ENCODE results near the gene SNRPA. TPM values are rescaled to one million over a fixed set of nuclear protein-coding genes. Genes with fewer than 3 reads are reported as not detected.
"Not testable (repeated sequence)": the region's sequence is repeated elsewhere in the genome, so short reads cannot be mapped to it uniquely, and the experiment has no call there.

SNRPA gene
- total RNA-seq, 2 donors from 2014 or later, result 171 to 175 TPM

GRCh38 chr19:40716482-40717324, 34.3 kb upstream of the SNRPA start, which contains the start of the genes COQ8B and ITPKC:
COQ8B (minus strand) TSS chr19:40716886; CDS start chr19:40714632, 2,254 bp downstream.
ITPKC (plus strand) TSS chr19:40717112; CDS start chr19:40717136, 24 bp downstream.
- H3K27me3 Mint-ChIP-seq, result no peaks in the 10 kb centered on the region
- peak within 1 kb of the TSS; percentile 97 for H3K27ac Mint-ChIP-seq
- peak within 1 kb of the TSS; percentile 89 for H3K4me3 Mint-ChIP-seq
- H3K4me1 Mint-ChIP-seq, result peaks cover 31% of the 10 kb centered on the region
- H3K9me3 Mint-ChIP-seq, result no peaks in the 10 kb centered on the region
- H3K36me3 Mint-ChIP-seq (ENCODE audit: low read depth), result peaks cover 55% of the 10 kb centered on the region
- peak; percentile 76 for ATAC-seq (replicated peaks)

GRCh38 chr19:40717325-40717879, 33.6 kb upstream of the SNRPA start:
- Mint-ChIP-seq H3K4me1 (peaks cover 36% of the 10 kb centered on the region), H3K36me3 (ENCODE audit: low read depth) (peaks cover 61% of the 10 kb centered on the region), H3K4me3 (peak overlapping the region; percentile 89), H3K27ac (peak overlapping the region; percentile 95), H3K9me3 (no peaks in the 10 kb centered on the region), H3K27me3 (no peaks in the 10 kb centered on the region)
- no peak for ATAC-seq (replicated peaks)

GRCh38 chr19:40717880-40718773, 32.9 kb upstream of the SNRPA start:
- Mint-ChIP-seq H3K9me3 (no peaks in the 10 kb centered on the region), H3K27me3 (no peaks in the 10 kb centered on the region), H3K4me3 (peak overlapping the region; percentile 89), H3K4me1 (peaks cover 38% of the 10 kb centered on the region), H3K36me3 (ENCODE audit: low read depth) (peaks cover 59% of the 10 kb centered on the region), H3K27ac (peak overlapping the region; percentile 95)
- ATAC-seq (replicated peaks), result no peak

- H3K4me1 Mint-ChIP-seq, result peaks cover 39% of the 10 kb centered on the region
- H3K4me3 Mint-ChIP-seq, result peak overlapping the region; percentile 89
- no peaks in the 10 kb centered on the region for H3K27me3 Mint-ChIP-seq
- H3K9me3 Mint-ChIP-seq, result no peaks in the 10 kb centered on the region
- H3K27ac Mint-ChIP-seq, result peak overlapping the region; percentile 95
- peaks cover 62% of the 10 kb centered on the region for H3K36me3 Mint-ChIP-seq (ENCODE audit: low read depth)
- ATAC-seq (replicated peaks), result no peak
These were observed 32.1 kb upstream of the SNRPA start for GRCh38 chr19:40718774-40719391.

- Mint-ChIP-seq H3K9me3 (no peaks in the 10 kb centered on the region), H3K27me3 (no peaks in the 10 kb centered on the region), H3K27ac (no peak overlapping the region), H3K4me3 (peak overlapping the region; percentile 89), H3K4me1 (peaks cover 40% of the 10 kb centered on the region), H3K36me3 (ENCODE audit: low read depth) (peaks cover 62% of the 10 kb centered on the region)
- ATAC-seq (replicated peaks), result no peak
These were observed 31.5 kb upstream of the SNRPA start for GRCh38 chr19:40719414-40719894.

- H3K36me3 Mint-ChIP-seq (ENCODE audit: low read depth), result peaks cover 70% of the 10 kb centered on the region
- peaks cover 38% of the 10 kb centered on the region for H3K4me1 Mint-ChIP-seq
- no peaks in the 10 kb centered on the region for H3K27me3 Mint-ChIP-seq
- ATAC-seq (replicated peaks), result no peak
- H3K9me3 Mint-ChIP-seq, result no peaks in the 10 kb centered on the region
- H3K27ac Mint-ChIP-seq, result peak overlapping the region; percentile 52
- H3K4me3 Mint-ChIP-seq, result peak overlapping the region; percentile 89
These were observed 29.9 kb upstream of the SNRPA start for GRCh38 chr19:40721140-40721486.

GRCh38 chr19:40721936-40722661, 28.9 kb upstream of the SNRPA start:
- H3K4me3 Mint-ChIP-seq, result peak overlapping the region; percentile 89
- peaks cover 73% of the 10 kb centered on the region for H3K36me3 Mint-ChIP-seq (ENCODE audit: low read depth)
- peak; percentile 14 for ATAC-seq (replicated peaks)
- H3K27ac Mint-ChIP-seq, result peak overlapping the region; percentile 56
- H3K27me3 Mint-ChIP-seq, result no peaks in the 10 kb centered on the region
- no peaks in the 10 kb centered on the region for H3K9me3 Mint-ChIP-seq
- H3K4me1 Mint-ChIP-seq, result peaks cover 36% of the 10 kb centered on the region

- peak overlapping the region; percentile 57 for H3K4me3 Mint-ChIP-seq
- H3K27ac Mint-ChIP-seq, result peak overlapping the region; percentile 33
These were observed 27.2 kb upstream of the SNRPA start for GRCh38 chr19:40723661-40724254.

GRCh38 chr19:40724315-40724714, 26.7 kb upstream of the SNRPA start:
- Mint-ChIP-seq H3K27me3 (no peaks in the 10 kb centered on the region), H3K27ac (peak overlapping the region; percentile 87)

More at GRCh38 chr19:40723661-40724254, 27.2 kb upstream of the SNRPA start:
- ATAC-seq (replicated peaks), result no peak
- H3K27me3 Mint-ChIP-seq, result no peaks in the 10 kb centered on the region
- no peaks in the 10 kb centered on the region for H3K9me3 Mint-ChIP-seq
- peaks cover 30% of the 10 kb centered on the region for H3K4me1 Mint-ChIP-seq
- peaks cover 88% of the 10 kb centered on the region for H3K36me3 Mint-ChIP-seq (ENCODE audit: low read depth)

GRCh38 chr19:40724855-40725254, 26.1 kb upstream of the SNRPA start:
- Mint-ChIP-seq H3K36me3 (ENCODE audit: low read depth) (peaks cover 92% of the 10 kb centered on the region), H3K27ac (peak overlapping the region; percentile 87)

More at GRCh38 chr19:40724315-40724714, 26.7 kb upstream of the SNRPA start:
- no peaks in the 10 kb centered on the region for H3K9me3 Mint-ChIP-seq
- peak overlapping the region; percentile 57 for H3K4me3 Mint-ChIP-seq
- H3K4me1 Mint-ChIP-seq, result peaks cover 30% of the 10 kb centered on the region
- ATAC-seq (replicated peaks), result peak; percentile 88
- H3K36me3 Mint-ChIP-seq (ENCODE audit: low read depth), result peaks cover 92% of the 10 kb centered on the region

GRCh38 chr19:40726279-40726678, 24.7 kb upstream of the SNRPA start:
- Mint-ChIP-seq H3K27ac (no peak overlapping the region), H3K27me3 (no peaks in the 10 kb centered on the region), H3K36me3 (ENCODE audit: low read depth) (peaks cover 92% of the 10 kb centered on the region), H3K4me3 (no peak overlapping the region), H3K9me3 (no peaks in the 10 kb centered on the region), H3K4me1 (peaks cover 21% of the 10 kb centered on the region)
- no peak for ATAC-seq (replicated peaks)

More at GRCh38 chr19:40724855-40725254, 26.1 kb upstream of the SNRPA start:
- Mint-ChIP-seq H3K4me1 (peaks cover 30% of the 10 kb centered on the region), H3K27me3 (no peaks in the 10 kb centered on the region), H3K9me3 (no peaks in the 10 kb centered on the region), H3K4me3 (peak overlapping the region; percentile 57)
- peak; percentile 90 for ATAC-seq (replicated peaks)

- not testable (repeated sequence) for H3K27me3 Mint-ChIP-seq; H3K27ac Mint-ChIP-seq; ATAC-seq (replicated peaks); H3K9me3 Mint-ChIP-seq; H3K4me3 Mint-ChIP-seq; H3K4me1 Mint-ChIP-seq
- peaks cover 96% of the 10 kb centered on the region for H3K36me3 Mint-ChIP-seq (ENCODE audit: low read depth)
These were observed 20.9 kb upstream of the SNRPA start for GRCh38 chr19:40730065-40730464.

GRCh38 chr19:40732304-40732703, 18.7 kb upstream of the SNRPA start:
- H3K4me1 Mint-ChIP-seq; H3K27me3 Mint-ChIP-seq; H3K27ac Mint-ChIP-seq; H3K4me3 Mint-ChIP-seq; ATAC-seq (replicated peaks); H3K9me3 Mint-ChIP-seq: not testable (repeated sequence)
- H3K36me3 Mint-ChIP-seq (ENCODE audit: low read depth), result peaks cover 93% of the 10 kb centered on the region

All from activated T-helper 17 cell treated with anti-CD3 and anti-CD28 coated beads, Interleukin-2, amount 50 U/mL, for 72 hours (primary cell).